Osteocyte (in vitro differentiated cells): ENCODE data around the gene ESR1. TPM values are rescaled to one million over a fixed set of nuclear protein-coding genes. Genes with fewer than 3 reads are reported as not detected.

Source experiments
- DNase-seq: peaks from one replicate; pipeline ENCODE4 v3.0.0; 2021; ENCODE audit warnings: mixed read lengths; ENCODE audit not compliant: unreplicated experiment; ENCODE audit errors: extremely low spot score
- H3K27ac Mint-ChIP-seq: one replicate; pipeline ENCODE4 v1.8.0; 2021; ENCODE audit warnings: mild to moderate bottlenecking, mixed read lengths; ENCODE audit not compliant: unreplicated experiment
- H3K27me3 Mint-ChIP-seq: one replicate; pipeline ENCODE4 v1.8.0; 2021; ENCODE audit warnings: mixed read lengths; ENCODE audit not compliant: unreplicated experiment
- H3K36me3 Mint-ChIP-seq: one replicate; pipeline ENCODE4 v1.8.0; 2021; ENCODE audit warnings: mixed read lengths; ENCODE audit not compliant: unreplicated experiment
- H3K4me1 Mint-ChIP-seq: one replicate; pipeline ENCODE4 v1.8.0; 2021; ENCODE audit warnings: mixed read lengths; ENCODE audit not compliant: unreplicated experiment
- H3K4me3 Mint-ChIP-seq: one replicate; pipeline ENCODE4 v1.8.0; 2021; ENCODE audit warnings: mild to moderate bottlenecking, moderate library complexity, mixed read lengths; ENCODE audit not compliant: unreplicated experiment
- H3K9me3 Mint-ChIP-seq: one replicate; pipeline ENCODE4 v1.8.0; 2021; ENCODE audit warnings: mixed read lengths; ENCODE audit not compliant: unreplicated experiment
- total RNA-seq: library from RNA; stranded (reverse); gene quantifications from 2 replicates; pipeline ENCODE4 v1.2.1, GENCODE V29; 2021
- TF ChIP-seq, protein P1 (sequence below): fragments of 200-600 bp; sonication (generic); IDR thresholded peaks from 2 replicates; pipeline ENCODE4 v1.5.0; 2021; ENCODE audit warnings: antibody characterized with exemption, mild to moderate bottlenecking, moderate library complexity

Gene ESR1
- total RNA-seq, 1 donor from 2014 or later = not detected

DNA sequence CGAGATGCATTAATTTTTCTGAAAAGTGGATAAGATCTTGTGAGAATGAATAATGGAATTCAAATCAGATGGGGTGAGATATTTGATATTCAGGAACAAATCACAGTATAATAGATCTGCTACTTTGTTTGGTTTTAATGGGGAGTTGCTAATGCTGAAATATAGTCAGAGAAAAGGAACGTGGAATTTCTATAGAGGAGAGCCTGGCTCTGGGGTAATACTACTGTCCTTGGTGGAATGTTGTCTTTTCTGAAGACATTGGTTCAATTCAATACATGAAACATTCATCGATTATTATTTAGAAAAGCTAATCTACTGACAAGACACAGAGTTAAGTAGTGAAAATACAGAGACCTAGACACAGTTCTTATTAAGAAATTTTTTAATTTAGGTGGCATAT lies 108.6 kb downstream of the ESR1 start:
- peaks cover 4% of the 10 kb centered on the region for H3K27me3 Mint-ChIP-seq
- no peaks in the 10 kb centered on the region for H3K36me3 Mint-ChIP-seq
- H3K27ac Mint-ChIP-seq = no peak overlapping the region
- TF ChIP-seq, protein P1, sequence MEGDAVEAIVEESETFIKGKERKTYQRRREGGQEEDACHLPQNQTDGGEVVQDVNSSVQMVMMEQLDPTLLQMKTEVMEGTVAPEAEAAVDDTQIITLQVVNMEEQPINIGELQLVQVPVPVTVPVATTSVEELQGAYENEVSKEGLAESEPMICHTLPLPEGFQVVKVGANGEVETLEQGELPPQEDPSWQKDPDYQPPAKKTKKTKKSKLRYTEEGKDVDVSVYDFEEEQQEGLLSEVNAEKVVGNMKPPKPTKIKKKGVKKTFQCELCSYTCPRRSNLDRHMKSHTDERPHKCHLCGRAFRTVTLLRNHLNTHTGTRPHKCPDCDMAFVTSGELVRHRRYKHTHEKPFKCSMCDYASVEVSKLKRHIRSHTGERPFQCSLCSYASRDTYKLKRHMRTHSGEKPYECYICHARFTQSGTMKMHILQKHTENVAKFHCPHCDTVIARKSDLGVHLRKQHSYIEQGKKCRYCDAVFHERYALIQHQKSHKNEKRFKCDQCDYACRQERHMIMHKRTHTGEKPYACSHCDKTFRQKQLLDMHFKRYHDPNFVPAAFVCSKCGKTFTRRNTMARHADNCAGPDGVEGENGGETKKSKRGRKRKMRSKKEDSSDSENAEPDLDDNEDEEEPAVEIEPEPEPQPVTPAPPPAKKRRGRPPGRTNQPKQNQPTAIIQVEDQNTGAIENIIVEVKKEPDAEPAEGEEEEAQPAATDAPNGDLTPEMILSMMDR = no peak
- no peak for DNase-seq
- no peak overlapping the region for H3K4me3 Mint-ChIP-seq
- no peaks in the 10 kb centered on the region for H3K4me1 Mint-ChIP-seq
- H3K9me3 Mint-ChIP-seq = no peaks in the 10 kb centered on the region

DNA sequence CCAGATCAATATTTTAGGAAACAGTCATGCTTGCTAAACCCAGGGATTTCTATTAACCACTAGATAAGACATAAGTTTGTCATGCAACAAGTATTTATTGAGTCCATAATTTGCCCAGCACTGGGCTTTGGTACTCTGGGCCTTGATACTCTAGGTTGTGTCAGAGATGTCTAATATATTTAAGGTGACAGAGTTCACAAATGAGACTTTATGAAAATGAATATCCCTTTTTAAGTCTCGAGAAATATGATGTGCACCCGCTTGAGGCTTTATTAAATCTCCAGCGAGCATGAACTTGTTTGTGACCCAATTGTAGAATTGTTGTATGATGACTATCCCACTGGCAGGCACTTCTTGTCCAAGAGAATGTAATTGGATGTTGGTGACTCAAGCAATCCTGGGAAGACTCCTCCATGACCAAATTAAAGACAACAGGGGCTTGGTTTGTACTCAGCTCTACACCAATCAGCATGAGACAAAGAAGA lies 109.2 kb downstream of the ESR1 start:
- H3K4me3 Mint-ChIP-seq = no peak overlapping the region
- TF ChIP-seq, protein P1 = no peak
- peaks cover 4% of the 10 kb centered on the region for H3K27me3 Mint-ChIP-seq
- H3K4me1 Mint-ChIP-seq = no peaks in the 10 kb centered on the region
- peaks cover 2% of the 10 kb centered on the region for H3K9me3 Mint-ChIP-seq
- H3K36me3 Mint-ChIP-seq = no peaks in the 10 kb centered on the region
- H3K27ac Mint-ChIP-seq = no peak overlapping the region
- no peak for DNase-seq

DNA sequence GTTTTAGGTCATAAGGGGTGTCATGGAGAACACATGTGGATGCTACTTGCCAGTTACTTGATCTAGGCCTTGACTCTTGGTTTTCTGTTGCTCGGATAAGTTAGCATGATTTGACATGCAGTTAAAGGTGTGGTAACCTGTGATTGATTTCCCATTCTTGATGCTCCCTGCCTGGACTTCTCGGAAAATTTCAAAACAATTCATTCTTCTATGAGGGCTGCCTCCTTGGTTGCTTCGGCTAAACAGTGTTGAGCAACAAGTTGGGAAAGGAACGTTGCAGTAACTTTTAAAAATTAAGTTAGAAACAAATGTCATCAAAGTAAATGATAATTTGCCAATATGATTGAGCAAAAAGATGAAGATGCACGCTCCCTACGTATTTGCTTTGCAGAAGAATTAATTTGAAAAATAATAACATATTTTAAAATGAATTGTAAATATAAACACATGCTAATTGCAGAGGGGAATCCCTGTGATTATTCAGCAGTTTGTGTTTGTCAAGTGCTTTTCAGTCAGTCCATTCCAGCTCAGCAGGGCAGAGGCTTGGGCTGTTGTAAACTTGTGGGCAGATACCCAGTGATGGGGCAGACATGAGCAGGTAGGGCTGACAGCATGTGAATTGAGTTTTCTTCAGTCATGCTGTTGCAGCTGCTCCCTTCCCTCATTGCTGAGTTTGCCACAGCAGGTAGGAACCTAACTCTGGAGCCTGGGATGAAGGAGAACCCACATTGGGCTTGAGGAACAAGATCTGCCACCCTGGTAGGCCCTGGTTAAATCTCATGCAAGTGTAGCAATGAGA lies 110.2 kb downstream of the ESR1 start:
- TF ChIP-seq, protein P1 = no peak
- H3K4me1 Mint-ChIP-seq = no peaks in the 10 kb centered on the region
- H3K27ac Mint-ChIP-seq = no peak overlapping the region
- H3K27me3 Mint-ChIP-seq = peaks cover 4% of the 10 kb centered on the region
- DNase-seq = no peak
- no peak overlapping the region for H3K4me3 Mint-ChIP-seq
- H3K36me3 Mint-ChIP-seq = no peaks in the 10 kb centered on the region
- peaks cover 8% of the 10 kb centered on the region for H3K9me3 Mint-ChIP-seq

DNA sequence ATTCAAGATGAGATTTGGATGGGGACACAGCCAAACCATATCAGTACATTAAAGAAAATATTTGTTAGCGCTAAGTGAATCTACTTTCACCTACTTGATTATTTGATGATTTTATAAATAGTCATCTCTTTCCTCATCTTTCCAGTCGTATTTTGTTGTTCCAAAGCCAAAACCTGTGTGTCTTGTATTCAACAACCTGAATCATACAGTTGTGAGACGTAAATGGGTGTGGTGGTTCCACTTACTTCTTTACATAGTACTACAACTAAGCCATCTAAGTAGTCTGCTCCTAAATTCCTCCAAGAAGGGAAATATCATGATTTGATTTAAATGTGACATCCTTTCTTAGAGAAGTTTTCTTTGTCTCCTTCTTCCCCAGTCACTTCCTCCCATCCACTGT lies 132.8 kb downstream of the ESR1 start:
- DNase-seq = no peak
- Mint-ChIP-seq H3K27me3 (peaks cover 8% of the 10 kb centered on the region), H3K4me3 (no peak overlapping the region), H3K4me1 (no peaks in the 10 kb centered on the region), H3K9me3 (no peaks in the 10 kb centered on the region), H3K27ac (no peak overlapping the region), H3K36me3 (no peaks in the 10 kb centered on the region)
- TF ChIP-seq, protein P1 = no peak

DNA sequence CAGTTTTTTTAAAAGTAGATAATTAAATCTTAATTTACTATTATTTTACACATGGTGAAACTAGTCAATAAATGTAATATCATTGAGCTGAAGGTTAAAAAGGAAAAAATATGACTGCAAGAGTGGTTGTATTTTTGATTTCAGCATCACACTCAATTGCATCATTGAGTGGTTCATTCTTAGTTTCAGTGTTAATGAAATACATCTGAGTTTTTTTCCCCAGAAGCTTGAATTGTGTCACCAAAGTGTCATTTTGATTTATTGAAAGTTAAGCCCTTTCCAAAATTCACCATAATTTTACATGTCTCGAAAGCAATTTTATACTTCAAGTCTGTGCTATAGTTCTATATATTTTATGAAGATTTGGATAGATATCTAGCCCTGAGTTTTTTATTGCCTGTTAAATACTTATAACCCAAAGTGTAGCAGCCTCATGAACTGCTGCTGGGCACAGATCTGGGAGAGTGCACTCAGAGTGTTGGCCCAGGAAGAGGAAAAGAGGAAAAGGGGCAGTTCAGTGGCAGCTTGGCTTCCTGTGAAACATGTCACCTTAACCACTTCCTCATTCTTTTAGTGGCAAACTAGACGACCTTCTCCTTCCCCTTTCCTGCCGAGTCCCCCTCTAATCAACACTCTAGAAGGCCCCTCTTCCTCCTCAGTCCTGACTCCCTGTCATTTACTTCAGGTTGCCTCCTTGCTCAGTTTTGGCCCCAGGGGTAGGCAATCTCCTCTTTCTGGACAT lies 140.7 kb downstream of the ESR1 start:
- Mint-ChIP-seq H3K27me3 (peaks cover 6% of the 10 kb centered on the region), H3K9me3 (no peaks in the 10 kb centered on the region)
- TF ChIP-seq, protein P1 = no peak

More for the DNA sequence above, 140.7 kb downstream of the ESR1 start:
- no peak overlapping the region for H3K27ac Mint-ChIP-seq
- no peaks in the 10 kb centered on the region for H3K4me1 Mint-ChIP-seq
- no peak for DNase-seq
- no peak overlapping the region for H3K4me3 Mint-ChIP-seq
- no peaks in the 10 kb centered on the region for H3K36me3 Mint-ChIP-seq
